Loucy (cell line): ENCODE measurements around the gene UNC80.

Source experiments
- CTCF ChIP-seq: fragments of 200-600 bp; sonication (generic); conservative IDR thresholded peaks from 2 replicates; pipeline ENCODE4 v1.5.1; 2014; ENCODE audit warnings: mild to moderate bottlenecking, antibody characterized with exemption, low read length
- EZH2phosphoT487 ChIP-seq: fragments of 200-600 bp; IDR thresholded peaks from 2 replicates; pipeline ENCODE4 v1.6.1; 2018; ENCODE audit warnings: antibody characterized with exemption, mild to moderate bottlenecking, moderate library complexity, borderline replicate concordance

DNA sequence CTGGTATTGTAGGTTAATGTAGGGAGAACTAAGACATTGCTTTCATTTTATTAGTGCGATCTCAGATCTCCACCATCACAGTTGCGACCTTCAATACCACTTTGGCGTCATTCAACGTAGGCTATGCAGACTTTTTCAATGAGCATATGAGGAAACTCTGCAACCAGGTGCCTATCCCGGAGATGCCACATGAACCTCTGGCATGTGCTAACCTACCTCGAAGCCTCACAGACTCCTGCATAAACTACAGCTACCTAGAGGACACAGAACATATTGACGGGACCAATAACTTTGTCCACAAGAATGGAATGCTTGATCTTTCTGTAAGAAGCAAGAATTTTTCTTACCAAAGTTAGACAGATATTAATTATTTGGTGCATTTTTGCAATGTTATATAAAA, 47.3 kb downstream of the UNC80 start:
- TF ChIP-seq CTCF (no peak), EZH2phosphoT487 (no peak)
